ENCODE results near the gene ATP5PD. TPM values are rescaled to one million over a fixed set of nuclear protein-coding genes. Genes with fewer than 3 reads are reported as not detected.
"Not testable (repeated sequence)": the region's sequence is repeated elsewhere in the genome, so short reads cannot be mapped to it uniquely, and the experiment has no call there.

Gene ATP5PD
- total RNA-seq, 2 experiments from 2014 or later: 175 to 181 TPM

- ChIA-PET CTCF (interaction anchor here (0.6 kb wide), 1 partner anchor 23 kb away, joined by 3 read pairs; no protein-coding TSS in a partner anchor), POLR2A (no interaction called here)
Observed at GRCh38 chr17:75009139-75009724, 37.5 kb downstream of the ATP5PD start.

GRCh38 chr17:75008373-75008772, 38.4 kb downstream of the ATP5PD start:
- ChIA-PET CTCF (interaction anchor here (3.4 kb wide), 1 partner anchor 47 kb away, joined by 14 read pairs; no protein-coding TSS in a partner anchor), POLR2A (interaction anchor here (0.7 kb wide), 1 partner anchor 47 kb away, joined by 4 read pairs; no protein-coding TSS in a partner anchor)

- ChIA-PET POLR2A (no interaction called here), CTCF (interaction anchor here (0.6 to 3.4 kb wide), 3 partner anchors 14 to 45 kb away, joined by 3 to 14 read pairs (median 3); no protein-coding TSS in a partner anchor)
Observed at GRCh38 chr17:75006653-75007052, 40.1 kb downstream of the ATP5PD start.

- POLR2A ChIA-PET: not testable (repeated sequence)
- CTCF ChIA-PET: interaction anchor here (0.6 to 3.4 kb wide), 3 partner anchors 14 to 146 kb away, joined by 3 to 14 read pairs (median 3); no protein-coding TSS in a partner anchor
Observed at GRCh38 chr17:75006084-75006483, 40.7 kb downstream of the ATP5PD start.

- POLR2A ChIA-PET: no interaction called here
- CTCF ChIA-PET: interaction anchor here (3.4 kb wide), 1 partner anchor 44 kb away, joined by 14 read pairs; no protein-coding TSS in a partner anchor
Observed at GRCh38 chr17:75005291-75005690, 41.5 kb downstream of the ATP5PD start.

GRCh38 chr17:75004371-75004770, 42.4 kb downstream of the ATP5PD start:
- ChIA-PET CTCF (interaction anchor here (2.2 kb wide), 1 partner anchor 42 kb away, joined by 5 read pairs; no protein-coding TSS in a partner anchor), POLR2A (interaction anchor here (0.7 kb wide), 1 partner anchor 259 kb away, joined by 3 read pairs; no protein-coding TSS in a partner anchor)

- POLR2A ChIA-PET: no interaction called here
Observed at GRCh38 chr17:75003957-75004355, 42.8 kb downstream of the ATP5PD start.

GRCh38 chr17:75003070-75003956, 43.5 kb downstream of the ATP5PD start:
- ChIA-PET CTCF (interaction anchor here (0.5 to 2.2 kb wide), 2 partner anchors 41 to 200 kb away, joined by 3 to 5 read pairs; no protein-coding TSS in a partner anchor), POLR2A (no interaction called here)

More at GRCh38 chr17:75003957-75004355, 42.8 kb downstream of the ATP5PD start:
- CTCF ChIA-PET: interaction anchor here (0.5 to 2.2 kb wide), 2 partner anchors 42 to 200 kb away, joined by 3 to 5 read pairs; no protein-coding TSS in a partner anchor

GRCh38 chr17:75001915-75002843, 44.6 kb downstream of the ATP5PD start:
- CTCF ChIA-PET: no interaction called here
- POLR2A ChIA-PET: no interaction called here

GRCh38 chr17:74999523-74999922, 47.2 kb downstream of the ATP5PD start:
- CTCF ChIA-PET: interaction anchor here (1.2 to 1.8 kb wide), 2 partner anchors 13 to 41 kb away, joined by 3 to 5 read pairs; partner anchors contain the start of gene MRPL58
- POLR2A ChIA-PET: no interaction called here

- ChIA-PET CTCF (interaction anchor here (1.8 kb wide), 1 partner anchor 14 kb away, joined by 5 read pairs; the partner anchor contains the start of gene MRPL58), POLR2A (no interaction called here)
Observed at GRCh38 chr17:74998783-74999182, 48.0 kb downstream of the ATP5PD start.

- ChIA-PET CTCF (no interaction called here), POLR2A (interaction anchor here (0.6 kb wide), 1 partner anchor 27 kb away, joined by 3 read pairs; no protein-coding TSS in a partner anchor)
Observed at GRCh38 chr17:74995847-74996246, 50.9 kb downstream of the ATP5PD start.

GRCh38 chr17:74994440-74994839, 52.3 kb downstream of the ATP5PD start:
- ChIA-PET CTCF (interaction anchor here (1.1 kb wide), 1 partner anchor 18 kb away, joined by 3 read pairs; the partner anchor contains the start of gene MRPL58), POLR2A (no interaction called here)

GRCh38 chr17:74992223-74992622, 54.5 kb downstream of the ATP5PD start:
- CTCF ChIA-PET: interaction anchor here (1.3 kb wide), 1 partner anchor 14 kb away, joined by 3 read pairs; no protein-coding TSS in a partner anchor
- POLR2A ChIA-PET: no interaction called here

GRCh38 chr17:74990581-74991105, 56.1 kb downstream of the ATP5PD start:
- POLR2A ChIA-PET: interaction anchor here (0.6 kb wide), 1 partner anchor 360 kb away, joined by 14 read pairs; no protein-coding TSS in a partner anchor
- CTCF ChIA-PET: interaction anchor here (1.4 kb wide), 1 partner anchor 21 kb away, joined by 5 read pairs; no protein-coding TSS in a partner anchor
